CD14-positive monocyte (primary cell): ENCODE measurements around the gene FAU. TPM values are rescaled to one million over a fixed set of nuclear protein-coding genes. Genes with fewer than 3 reads are reported as not detected.
A peak's percentile ranks its signal among the peaks of the same experiment; 100 is the strongest.

ENCODE experiments used
- DNase-seq, 3 donors: peaks; one replicate each; pipeline ENCODE4 v3.0.0-alpha.2; 2011 to 2022
- H2AFZ ChIP-seq: 2 replicates; pipeline ENCODE4 v1.6.0; 2012; ENCODE audit warnings: mild to moderate bottlenecking, low read depth, low read length, inconsistent platforms; ENCODE audit not compliant: insufficient read depth, poor library complexity, severe bottlenecking
- H3K27ac ChIP-seq, 2 donors: 1 replicate in 1 of 2; 2 replicates in 1 of 2; pipeline ENCODE4 v1.5.1; 2012 to 2013; ENCODE audit warnings: low read length in 2 of 2, control low read depth in 1 of 2, inconsistent platforms in 1 of 2, low read depth in 1 of 2, mild to moderate bottlenecking in 1 of 2
- H3K27me3 ChIP-seq, 2 donors: one replicate each; pipeline versions ENCODE4 v1.6.0 to v1.6.1; 2011 to 2013; ENCODE audit warnings: low read length in 2 of 2; ENCODE audit not compliant: control insufficient read depth in 2 of 2, insufficient read depth in 2 of 2
- H3K36me3 ChIP-seq, 2 donors: replicated peaks in 1 of 2; 1 replicate in 1 of 2; 2 replicates in 1 of 2; pipeline versions ENCODE4 v1.5.1 to v1.6.1; 2012 to 2013; ENCODE audit warnings: low read length in 2 of 2, control low read depth in 1 of 2, inconsistent platforms in 1 of 2, mild to moderate bottlenecking in 1 of 2; ENCODE audit not compliant: insufficient read depth in 2 of 2, control insufficient read depth in 1 of 2
- H3K4me1 ChIP-seq, 2 donors: 1 replicate in 1 of 2; 2 replicates in 1 of 2; pipeline versions ENCODE4 v1.5.1 to v1.6.1; 2012 to 2013; ENCODE audit warnings: low read length in 2 of 2, control low read depth in 1 of 2, inconsistent platforms in 1 of 2, mild to moderate bottlenecking in 1 of 2, moderate library complexity in 1 of 2; ENCODE audit not compliant: insufficient read depth in 2 of 2, control insufficient read depth in 1 of 2
- H3K4me2 ChIP-seq: replicated peaks from 2 replicates; pipeline ENCODE3; 2012; ENCODE audit warnings: low read length, moderate library complexity, mild to moderate bottlenecking; ENCODE audit not compliant: poor library complexity, severe bottlenecking; ENCODE audit errors: extremely low read depth
- H3K4me3 ChIP-seq, 3 experiments: fragments of 200-600 bp in 1 of 3; sonication (generic) in 1 of 3; replicated peaks in 1 of 3; 1 replicate in 2 of 3; 2 replicates in 1 of 3; pipeline ENCODE4 v1.5.1; 2011 to 2013; ENCODE audit warnings: low read length in 3 of 3, mild to moderate bottlenecking in 3 of 3, control low read depth in 2 of 3, low read depth in 2 of 3, inconsistent platforms in 1 of 3, moderate library complexity in 1 of 3
- H3K79me2 ChIP-seq: 2 replicates; pipeline ENCODE4 v1.6.0; 2012; ENCODE audit warnings: mild to moderate bottlenecking, control low read depth, inconsistent platforms, low read length, moderate library complexity; ENCODE audit not compliant: insufficient read depth
- H3K9ac ChIP-seq: 2 replicates; pipeline ENCODE4 v1.6.0; 2017; ENCODE audit warnings: low read length, mild to moderate bottlenecking; ENCODE audit not compliant: insufficient read depth, poor library complexity, severe bottlenecking
- H3K9me3 ChIP-seq, 2 donors: replicated peaks in 1 of 2; 1 replicate in 1 of 2; 2 replicates in 1 of 2; pipeline versions ENCODE4 v1.5.1 to v1.6.1; 2012 to 2013; ENCODE audit warnings: low read length in 2 of 2, control low read depth in 1 of 2; ENCODE audit not compliant: control insufficient read depth in 1 of 2, insufficient read depth in 1 of 2
- H4K20me1 ChIP-seq: 2 replicates; pipeline ENCODE4 v1.6.0; 2012; ENCODE audit warnings: mild to moderate bottlenecking, low read length, control low read depth, moderate library complexity; ENCODE audit not compliant: insufficient read depth
- H3K27ac Mint-ChIP-seq, 7 donors: one replicate each; pipeline ENCODE4 v1.8.0; 2020; ENCODE audit warnings: mild to moderate bottlenecking in 7 of 7, mixed read lengths in 7 of 7, moderate library complexity in 6 of 7, inconsistent platforms in 2 of 7
- H3K27me3 Mint-ChIP-seq, 3 donors: one replicate each; pipeline ENCODE4 v1.8.0; 2021 to 2022; ENCODE audit warnings: low read depth in 3 of 3, mild to moderate bottlenecking in 3 of 3, mixed read lengths in 3 of 3, moderate library complexity in 3 of 3, inconsistent platforms in 1 of 3
- H3K36me3 Mint-ChIP-seq, 2 donors: one replicate each; pipeline ENCODE4 v1.8.0; 2020; ENCODE audit warnings: mixed read lengths in 2 of 2, inconsistent platforms in 1 of 2, mild to moderate bottlenecking in 1 of 2
- H3K4me1 Mint-ChIP-seq: one replicate; pipeline ENCODE4 v1.8.0; 2020; ENCODE audit warnings: mild to moderate bottlenecking, mixed read lengths
- H3K4me3 Mint-ChIP-seq, 2 donors: one replicate each; pipeline ENCODE4 v1.8.0; 2020; ENCODE audit warnings: mild to moderate bottlenecking in 2 of 2, mixed read lengths in 2 of 2, moderate library complexity in 1 of 2
- H3K9me3 Mint-ChIP-seq, 7 donors: one replicate each; pipeline ENCODE4 v1.8.0; 2020 to 2022; ENCODE audit warnings: mixed read lengths in 7 of 7, mild to moderate bottlenecking in 6 of 7, moderate library complexity in 6 of 7, inconsistent platforms in 2 of 7
- CTCF ChIP-seq: fragments of 200-600 bp; IDR thresholded peaks from one replicate; pipeline ENCODE4 v1.8.0; 2022; ENCODE audit warnings: antibody characterized with exemption, mild to moderate bottlenecking
- WGBS: methylation state at CpG from one replicate; pipeline ENCODE4 v1.1.5; 2013; ENCODE audit warnings: missing lambda C conversion rate; ENCODE audit not compliant: insufficient coverage; 5-methylcytosine and 5-hydroxymethylcytosine counted together
- intact Hi-C, 2 donors: fragments of 100-400 bp; cut with micrococcal nuclease; formaldehyde crosslinking; loops; one replicate each; pipeline versions ENCODE4 v1.15.0 to v1.15.1; 2023
- polyA plus RNA-seq, 3 donors: library from polyadenylated mRNA; depleted of rRNA in 1 of 3; unstranded in 2 of 3; stranded (reverse) in 1 of 3; fragments of 300-500 nt in 2 of 3; fragments of >200 nt in 1 of 3; fragmentation: Illumina TruSeq in 2 of 3; gene quantifications; 1 replicate in 2 of 3; 2 replicates in 1 of 3; pipeline ENCODE4 v1.2.3, GENCODE V29; 2012 to 2021

FAU gene
- polyA plus RNA-seq, 3 donors, result 668 to 818 (median 799) TPM

GRCh38 chr11:65113361-65113756, 8.6 kb downstream of the FAU start:
- WGBS, result 26% methylated on average over 7 of the region's 14 CpGs
- H3K4me1 ChIP-seq, result peaks cover 38 to 54% of the 10 kb centered on the region in 2 donors
- no peak for DNase-seq

More at GRCh38 chr11:65113361-65113756, 8.6 kb downstream of the FAU start:
- Histone ChIP-seq H4K20me1 (peaks cover 35% of the 10 kb centered on the region), H3K9me3 (no peaks in the 10 kb centered on the region), H3K79me2 (peaks cover 16% of the 10 kb centered on the region), H3K4me3 (no peak overlapping the region), H3K27ac (no peak overlapping the region), H3K9ac (no peak overlapping the region), H3K36me3 (peaks cover 15 to 20% of the 10 kb centered on the region in 2 donors), H3K27me3 (peaks cover 0 to 15% of the 10 kb centered on the region in 2 donors), H3K4me2 (peak overlapping the region; percentile 95), H2AFZ (no peak overlapping the region)
- peaks cover 13 to 22% (median 15%) of the 10 kb centered on the region in 3 donors for H3K27me3 Mint-ChIP-seq
- H3K27ac Mint-ChIP-seq, result no peak overlapping the region
- peaks cover 45% of the 10 kb centered on the region for H3K4me1 Mint-ChIP-seq
- no peak for TF ChIP-seq CTCF
- peak overlapping the region; percentile 76 to 80 for H3K4me3 Mint-ChIP-seq
- H3K36me3 Mint-ChIP-seq, result peaks cover 23 to 28% of the 10 kb centered on the region in 2 donors
- intact Hi-C loops, result loop anchor here in 1 of 2 donors (5.0 kb wide), 2 partner anchors 69 to 101 kb away; partner anchors contain the start of genes ARL2 and CAPN1
- H3K9me3 Mint-ChIP-seq, result peaks cover 0 to 6% (median 0%) of the 10 kb centered on the region in 7 donors
